Gastroesophageal sphincter (tissue), 4 donors: ENCODE results near the gene PIK3R3. TPM values are rescaled to one million over a fixed set of nuclear protein-coding genes. Genes with fewer than 3 reads are reported as not detected.

ENCODE experiments used
- ATAC-seq: fragments of 150-250 bp; one replicate; pipeline ENCODE4 v1.9.1; 2016; ENCODE audit warnings: mild to moderate bottlenecking, moderate library complexity
- H3K27ac ChIP-seq, 4 donors: fragments of 200-600 bp; sonication (generic) in 3 of 4; 1 replicate in 3 of 4; 2 replicates in 1 of 4; pipeline ENCODE4 v1.5.1; 2016 to 2019
- H3K27me3 ChIP-seq: fragments of 200-600 bp; sonication (generic); one replicate; pipeline ENCODE4 v1.5.1; 2019
- H3K36me3 ChIP-seq, 2 donors: fragments of 200-600 bp; sonication (generic); one replicate each; pipeline ENCODE4 v1.5.1; 2019; ENCODE audit warnings: control low read depth in 1 of 2
- H3K4me1 ChIP-seq, 3 donors: fragments of 200-600 bp; sonication (generic); 1 replicate in 2 of 3; 2 replicates in 1 of 3; pipeline ENCODE4 v1.5.1; 2016 to 2019; ENCODE audit warnings: control low read depth in 2 of 3
- H3K4me3 ChIP-seq, 2 donors: fragments of 200-600 bp; sonication (generic); one replicate each; pipeline ENCODE4 v1.5.1; 2019; ENCODE audit warnings: mild to moderate bottlenecking in 1 of 2, moderate library complexity in 1 of 2
- H3K9me3 ChIP-seq, 3 donors: fragments of 200-600 bp; sonication (generic); one replicate each; pipeline ENCODE4 v1.5.1; 2017 to 2019; ENCODE audit warnings: control low read depth in 2 of 3
- CTCF ChIP-seq, 4 experiments: fragments of 200-600 bp in 2 of 4; fragments of 450-650 bp in 2 of 4; sonication (generic) in 1 of 4; IDR thresholded peaks; one replicate each; pipeline ENCODE4 v1.5.1; 2017 to 2019; ENCODE audit warnings: antibody characterized with exemption in 4 of 4, mild to moderate bottlenecking in 2 of 4, moderate library complexity in 2 of 4
- EP300 ChIP-seq: sonication (generic); formaldehyde crosslinking; IDR thresholded peaks from one replicate; pipeline ENCODE4 v1.6.1; 2017; ENCODE audit warnings: antibody characterized with exemption, mild to moderate bottlenecking
- POLR2A ChIP-seq, 2 donors: fragments of 450-650 bp; IDR thresholded peaks; one replicate each; pipeline ENCODE4 v1.6.1; 2017; ENCODE audit warnings: antibody characterized with exemption in 2 of 2, mild to moderate bottlenecking in 2 of 2, moderate library complexity in 1 of 2
- POLR2AphosphoS5 ChIP-seq: sonication (generic); formaldehyde crosslinking; IDR thresholded peaks from one replicate; pipeline ENCODE4 v1.6.1; 2017; ENCODE audit warnings: antibody characterized with exemption
- WGBS, 2 donors: methylation state at CpG; one replicate each; pipeline ENCODE4 v1.1.5; 2018; ENCODE audit warnings: low coverage in 1 of 2; 5-methylcytosine and 5-hydroxymethylcytosine counted together
- total RNA-seq, 4 donors: library from RNA; depleted of rRNA; stranded (reverse); fragments of >200 nt; gene quantifications; one replicate each; pipeline ENCODE4 v1.1.0, GENCODE V29; 2016

PIK3R3 gene
- total RNA-seq, 4 donors from 2014 or later, result 21.7 to 34.7 (median 28.2) TPM

GRCh38 chr1:46172321-46172720 is 39.9 kb upstream of the PIK3R3 start:
- Histone ChIP-seq H3K4me3 (no peak overlapping the region), H3K27me3 (no peaks in the 10 kb centered on the region), H3K9me3 (no peaks in the 10 kb centered on the region), H3K27ac (peak overlapping the region in 2 of 4 donors; percentile 32 to 79), H3K4me1 (peaks cover 4 to 53% (median 27%) of the 10 kb centered on the region in 3 donors), H3K36me3 (no peaks in the 10 kb centered on the region)
- ATAC-seq, result no peak
- TF ChIP-seq EP300 (no peak), CTCF (IDR thresholded peaks at IDR 0.05) (no peak), POLR2A (IDR thresholded peaks at IDR 0.05) (no peak), POLR2AphosphoS5 (no peak)
- 87% methylated on average over 3 of the region's 4 CpGs; no CpG with 5 or more reads in 1 of the 2 donors for WGBS, 2 donors

- H3K36me3 ChIP-seq, result no peaks in the 10 kb centered on the region
- H3K4me1 ChIP-seq, result peaks cover 4 to 57% (median 29%) of the 10 kb centered on the region in 3 donors
- peak overlapping the region in 3 of 4 donors; percentile 30 to 60 (median 32) for H3K27ac ChIP-seq
- 65% methylated on average over 4 of the region's 6 CpGs; no CpG with 5 or more reads in 1 of the 2 donors for WGBS, 2 donors
- TF ChIP-seq POLR2A (IDR thresholded peaks at IDR 0.05) (no peak), POLR2AphosphoS5 (no peak), EP300 (no peak), CTCF (IDR thresholded peaks at IDR 0.05) (no peak)
- H3K27me3 ChIP-seq, result no peaks in the 10 kb centered on the region
- no peaks in the 10 kb centered on the region for H3K9me3 ChIP-seq
- no peak for ATAC-seq
- no peak overlapping the region for H3K4me3 ChIP-seq
Observed at GRCh38 chr1:46171871-46172270, 39.4 kb upstream of the PIK3R3 start.

- H3K27me3 ChIP-seq, result no peaks in the 10 kb centered on the region
- peaks cover 4 to 62% (median 29%) of the 10 kb centered on the region in 3 donors for H3K4me1 ChIP-seq
- H3K36me3 ChIP-seq, result no peaks in the 10 kb centered on the region
- 70% methylated on average over 4 of the region's 8 CpGs; no CpG with 5 or more reads in 1 of the 2 donors for WGBS, 2 donors
- H3K4me3 ChIP-seq, result no peak overlapping the region
- H3K9me3 ChIP-seq, result no peaks in the 10 kb centered on the region
- no peak for ATAC-seq
- peak overlapping the region in 3 of 4 donors; percentile 30 to 60 (median 32) for H3K27ac ChIP-seq
- TF ChIP-seq POLR2AphosphoS5, result no peak
- TF ChIP-seq CTCF (IDR thresholded peaks at IDR 0.05), result no peak
- no peak for TF ChIP-seq POLR2A (IDR thresholded peaks at IDR 0.05)
- TF ChIP-seq EP300, result no peak
Observed at GRCh38 chr1:46171351-46171750, 38.9 kb upstream of the PIK3R3 start.

GRCh38 chr1:46169811-46170454 is 37.5 kb upstream of the PIK3R3 start:
- WGBS, 2 donors, result 83 to 90% methylated on average over 1 to 3 of the region's 3 CpGs
- peaks cover 4 to 57% (median 26%) of the 10 kb centered on the region in 3 donors for H3K4me1 ChIP-seq

GRCh38 chr1:46168477-46168876 is 36.0 kb upstream of the PIK3R3 start:
- Histone ChIP-seq H3K4me1 (peaks cover 0 to 43% (median 12%) of the 10 kb centered on the region in 3 donors), H3K27me3 (no peaks in the 10 kb centered on the region), H3K27ac (no peak overlapping the region), H3K9me3 (no peaks in the 10 kb centered on the region), H3K4me3 (no peak overlapping the region), H3K36me3 (no peaks in the 10 kb centered on the region)
- ATAC-seq, result no peak
- WGBS, 2 donors, result no CpG with 5 or more reads among the region's 1 CpG
- TF ChIP-seq CTCF (IDR thresholded peaks at IDR 0.05), result no peak
- TF ChIP-seq POLR2A (IDR thresholded peaks at IDR 0.05), result no peak
- TF ChIP-seq POLR2AphosphoS5, result no peak
- TF ChIP-seq EP300, result no peak

More at GRCh38 chr1:46169811-46170454, 37.5 kb upstream of the PIK3R3 start:
- no peak for ATAC-seq
- Histone ChIP-seq H3K27ac (peak overlapping the region in 1 of 4 donors; percentile 60), H3K9me3 (no peaks in the 10 kb centered on the region), H3K36me3 (no peaks in the 10 kb centered on the region), H3K4me3 (no peak overlapping the region), H3K27me3 (no peaks in the 10 kb centered on the region)
- no peak for TF ChIP-seq POLR2A (IDR thresholded peaks at IDR 0.05)
- no peak for TF ChIP-seq POLR2AphosphoS5
